Fibroblast of lung (primary cell): ENCODE measurements around the gene SLIT3. TPM values are rescaled to one million over a fixed set of nuclear protein-coding genes. Genes with fewer than 3 reads are reported as not detected.

Source experiments
- DNase-seq, 2 donors: peaks; one replicate each; pipeline versions ENCODE4 v3.0.0 to v3.0.0-alpha.2; 2010; ENCODE audit warnings: low read depth in 2 of 2
- H2AFZ ChIP-seq: 2 replicates; pipeline ENCODE4 v1.5.1; 2012; ENCODE audit warnings: low read length, control low read depth, inconsistent platforms
- H3K27ac ChIP-seq: 2 replicates; pipeline ENCODE4 v1.5.1; 2011; ENCODE audit warnings: low read length, control low read depth; ENCODE audit not compliant: insufficient read depth
- H3K27me3 ChIP-seq: 2 replicates; pipeline ENCODE4 v1.5.1; 2011; ENCODE audit warnings: mild to moderate bottlenecking, low read length; ENCODE audit not compliant: control insufficient read depth, insufficient read depth
- H3K36me3 ChIP-seq: 2 replicates; pipeline ENCODE4 v1.5.1; 2011; ENCODE audit warnings: low read length; ENCODE audit not compliant: control insufficient read depth, insufficient read depth
- H3K4me1 ChIP-seq: 2 replicates; pipeline ENCODE4 v1.5.1; 2011; ENCODE audit warnings: low read length; ENCODE audit not compliant: control insufficient read depth, insufficient read depth; ENCODE audit errors: extremely low read depth
- H3K4me2 ChIP-seq: 2 replicates; pipeline ENCODE4 v1.5.1; 2011; ENCODE audit warnings: low read length, control low read depth; ENCODE audit not compliant: insufficient read depth; ENCODE audit errors: extremely low read depth
- H3K4me3 ChIP-seq, 4 experiments: fragments of 200-600 bp in 1 of 4; sonication (generic) in 1 of 4; replicated peaks in 1 of 4; 2 replicates each; pipeline ENCODE4 v1.5.1; 2011 to 2016; ENCODE audit warnings: low read length in 4 of 4, low read depth in 3 of 4, mild to moderate bottlenecking in 3 of 4, control low read depth in 2 of 4, inconsistent platforms in 1 of 4, mixed read lengths in 1 of 4; ENCODE audit not compliant: insufficient read depth in 1 of 4; ENCODE audit errors: control extremely low read depth in 1 of 4
- H3K79me2 ChIP-seq: 2 replicates; pipeline ENCODE4 v1.5.1; 2012; ENCODE audit warnings: mild to moderate bottlenecking, low read length, inconsistent platforms; ENCODE audit not compliant: control insufficient read depth, insufficient read depth
- H3K9ac ChIP-seq: 2 replicates; pipeline ENCODE4 v1.5.1; 2011; ENCODE audit warnings: mild to moderate bottlenecking, low read length, control low read depth; ENCODE audit not compliant: insufficient read depth
- H3K9me3 ChIP-seq: 2 replicates; pipeline ENCODE4 v1.5.1; 2012; ENCODE audit warnings: low read depth, low read length; ENCODE audit not compliant: control insufficient read depth, insufficient read depth
- H4K20me1 ChIP-seq: 2 replicates; pipeline ENCODE4 v1.5.1; 2011; ENCODE audit warnings: low read length; ENCODE audit not compliant: control insufficient read depth, insufficient read depth; ENCODE audit errors: extremely low read depth
- CTCF ChIP-seq, 2 donors: IDR thresholded peaks in 1 of 2; conservative IDR thresholded peaks in 1 of 2; 1 replicate in 1 of 2; 2 replicates in 1 of 2; pipeline ENCODE4 v1.5.1; 2011 to 2012; ENCODE audit warnings: low read length in 2 of 2, control low read depth in 1 of 2, inconsistent platforms in 1 of 2, low read depth in 1 of 2, mild to moderate bottlenecking in 1 of 2
- EZH2 ChIP-seq: IDR thresholded peaks from 2 replicates; pipeline ENCODE4 v1.5.1; 2012; ENCODE audit warnings: low read length, control low read depth, mild to moderate bottlenecking; ENCODE audit errors: missing control alignments
- polyA plus RNA-seq, 2 donors: library from polyadenylated mRNA; depleted of rRNA in 1 of 2; stranded (reverse) in 1 of 2; unstranded in 1 of 2; fragments of >200 nt; gene quantifications; 2 replicates each; pipeline ENCODE4 v1.2.1, GENCODE V29; 2011 to 2012; ENCODE audit warnings: missing spikeins in 1 of 2
- total RNA-seq: library from RNA; depleted of rRNA; stranded (reverse); fragments of >200 nt; gene quantifications from 2 replicates; pipeline ENCODE4 v1.2.1, GENCODE V29; 2014

Gene SLIT3
- total and polyA plus RNA-seq, 2 donors (not counting 1 experiment from before 2014, with no cell fraction given): 1.6 to 4.6 TPM

GRCh38 chr5:168974082-168974481, 326.9 kb downstream of the SLIT3 start:
- H3K79me2 ChIP-seq: no peaks in the 10 kb centered on the region
- H2AFZ ChIP-seq: no peak overlapping the region
- H3K9me3 ChIP-seq: no peaks in the 10 kb centered on the region
- H3K27ac ChIP-seq: no peak overlapping the region
- H3K27me3 ChIP-seq: no peaks in the 10 kb centered on the region
- H3K4me3 ChIP-seq: no peak overlapping the region
- no peaks in the 10 kb centered on the region for H3K36me3 ChIP-seq
- no peak overlapping the region for H3K4me2 ChIP-seq
- DNase-seq: peak in 1 of 2 donors; percentile 53
- H3K4me1 ChIP-seq: no peaks in the 10 kb centered on the region
- no peak for TF ChIP-seq CTCF (conservative IDR thresholded peaks at IDR 0.05 in 1 of 2, IDR thresholded peaks at IDR 0.05 in 1 of 2; ENCODE audit: low read depth in 1 of 2, low read length in 2 of 2)
- TF ChIP-seq EZH2: no peak
- H4K20me1 ChIP-seq: no peaks in the 10 kb centered on the region
- no peak overlapping the region for H3K9ac ChIP-seq

GRCh38 chr5:168972731-168973130, 328.2 kb downstream of the SLIT3 start:
- Histone ChIP-seq H3K27ac (no peak overlapping the region), H3K9ac (no peak overlapping the region), H3K27me3 (no peaks in the 10 kb centered on the region), H3K4me3 (no peak overlapping the region), H2AFZ (no peak overlapping the region), H3K9me3 (no peaks in the 10 kb centered on the region), H3K79me2 (no peaks in the 10 kb centered on the region), H3K4me2 (no peak overlapping the region), H3K4me1 (no peaks in the 10 kb centered on the region), H3K36me3 (no peaks in the 10 kb centered on the region), H4K20me1 (no peaks in the 10 kb centered on the region)
- DNase-seq: no peak
- TF ChIP-seq EZH2: no peak
- TF ChIP-seq CTCF (conservative IDR thresholded peaks at IDR 0.05 in 1 of 2, IDR thresholded peaks at IDR 0.05 in 1 of 2; ENCODE audit: low read depth in 1 of 2, low read length in 2 of 2): no peak

- no peak overlapping the region for H3K27ac ChIP-seq
- no peaks in the 10 kb centered on the region for H3K9me3 ChIP-seq
- no peaks in the 10 kb centered on the region for H3K79me2 ChIP-seq
- no peak overlapping the region for H3K4me3 ChIP-seq
- no peak overlapping the region for H2AFZ ChIP-seq
- no peak for DNase-seq
- no peak overlapping the region for H3K4me2 ChIP-seq
- H3K36me3 ChIP-seq: no peaks in the 10 kb centered on the region
- no peaks in the 10 kb centered on the region for H3K27me3 ChIP-seq
- no peaks in the 10 kb centered on the region for H4K20me1 ChIP-seq
- no peaks in the 10 kb centered on the region for H3K4me1 ChIP-seq
- no peak overlapping the region for H3K9ac ChIP-seq
- TF ChIP-seq EZH2 (no peak), CTCF (conservative IDR thresholded peaks at IDR 0.05 in 1 of 2, IDR thresholded peaks at IDR 0.05 in 1 of 2; ENCODE audit: low read depth in 1 of 2, low read length in 2 of 2) (no peak)
These were observed 329.8 kb downstream of the SLIT3 start for GRCh38 chr5:168971100-168971499.
